HG03135 (cell line): ENCODE data around the gene ATP8A2.

Experiments
- ATAC-seq: cut with Tn5 transposase; IDR thresholded peaks from one replicate; pipeline ENCODE4 v1.9.1; 2021; ENCODE audit warnings: mild to moderate bottlenecking, moderate library complexity; ENCODE audit not compliant: unreplicated experiment

ATP8A2 gene

GRCh38 chr13:25682276-25682675, 310.5 kb downstream of the ATP8A2 start:
- ATAC-seq: no peak

DNA sequence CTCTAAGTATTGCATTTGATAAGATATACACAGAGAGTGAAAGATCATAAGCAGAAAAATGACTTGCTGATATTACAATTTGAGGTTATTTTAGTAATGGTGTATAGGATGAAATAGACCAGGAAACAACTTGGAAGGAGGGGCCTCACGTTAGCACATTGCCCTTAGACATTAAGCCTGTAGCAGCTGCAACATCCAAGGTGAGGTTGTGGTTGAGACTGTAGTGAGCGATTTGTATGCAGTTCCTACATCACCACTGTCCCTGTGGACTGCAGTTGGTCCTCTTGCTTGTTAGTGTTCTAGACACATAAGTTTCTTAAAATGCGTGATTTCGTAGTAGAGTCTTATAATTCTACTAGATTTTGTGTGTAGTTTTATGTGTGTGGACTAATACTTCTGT, 311.3 kb downstream of the ATP8A2 start:
- no peak for ATAC-seq

GRCh38 chr13:25683662-25684370, 312.0 kb downstream of the ATP8A2 start:
- no peak for ATAC-seq

- ATAC-seq: no peak
Measured at GRCh38 chr13:25684491-25684890, 312.7 kb downstream of the ATP8A2 start.

GRCh38 chr13:25686831-25687470, 315.2 kb downstream of the ATP8A2 start:
- ATAC-seq: no peak

DNA sequence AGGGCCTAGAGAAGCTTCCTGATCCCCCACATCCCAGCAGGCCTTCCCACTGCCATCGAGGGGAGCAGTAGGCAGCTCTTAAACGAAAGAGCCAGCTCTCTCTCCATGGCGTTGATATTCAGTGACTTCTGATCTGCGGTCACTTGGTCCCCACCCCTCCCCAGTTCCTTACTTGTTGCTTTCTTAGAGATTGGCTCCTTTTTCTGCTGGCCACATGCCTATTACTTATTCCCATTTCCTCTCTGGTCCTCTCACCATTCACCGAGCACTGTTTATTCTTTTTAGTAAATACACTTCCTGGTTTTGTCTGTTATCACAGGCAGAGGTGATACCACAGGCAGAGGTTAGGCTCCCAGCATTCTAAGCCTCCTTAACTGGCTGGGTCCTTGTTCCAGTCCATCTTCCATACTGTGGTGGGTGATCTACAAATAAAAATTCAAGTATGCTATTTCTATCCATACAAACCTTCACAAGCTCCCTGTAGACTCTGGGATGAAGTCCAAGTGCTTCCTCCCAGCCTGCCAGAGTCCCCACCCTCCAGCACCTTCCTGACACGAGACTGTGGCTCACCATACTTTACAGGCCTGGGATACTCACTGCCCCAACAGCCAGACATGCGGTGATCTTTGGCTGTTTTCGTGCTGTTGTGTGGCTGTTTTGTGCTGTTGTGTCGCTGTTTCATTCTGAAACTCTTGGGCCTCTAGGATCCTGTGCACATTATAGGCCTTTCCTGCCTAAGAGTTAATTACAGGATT, 315.9 kb downstream of the ATP8A2 start:
- no peak for ATAC-seq

GRCh38 chr13:25688536-25688935, 316.8 kb downstream of the ATP8A2 start:
- ATAC-seq: no peak

DNA sequence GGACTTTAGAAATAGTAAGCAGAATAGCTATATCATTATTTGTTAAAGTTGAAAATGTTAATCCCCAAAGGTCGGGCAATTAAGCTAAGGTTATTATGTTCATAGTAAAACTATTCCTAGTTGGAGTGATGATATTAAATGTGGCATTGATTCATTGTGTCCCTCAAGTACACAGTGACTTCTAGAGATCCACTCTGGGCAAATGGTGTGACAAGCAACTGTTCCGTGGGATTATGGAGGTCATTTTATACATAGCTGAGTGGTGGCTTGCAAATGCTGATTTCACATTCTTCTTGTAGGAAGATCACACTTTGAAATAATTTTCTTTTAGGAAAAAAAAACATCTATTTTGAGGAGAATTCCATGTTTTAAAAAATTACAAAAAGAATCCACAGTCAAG, 317.8 kb downstream of the ATP8A2 start:
- no peak for ATAC-seq

DNA sequence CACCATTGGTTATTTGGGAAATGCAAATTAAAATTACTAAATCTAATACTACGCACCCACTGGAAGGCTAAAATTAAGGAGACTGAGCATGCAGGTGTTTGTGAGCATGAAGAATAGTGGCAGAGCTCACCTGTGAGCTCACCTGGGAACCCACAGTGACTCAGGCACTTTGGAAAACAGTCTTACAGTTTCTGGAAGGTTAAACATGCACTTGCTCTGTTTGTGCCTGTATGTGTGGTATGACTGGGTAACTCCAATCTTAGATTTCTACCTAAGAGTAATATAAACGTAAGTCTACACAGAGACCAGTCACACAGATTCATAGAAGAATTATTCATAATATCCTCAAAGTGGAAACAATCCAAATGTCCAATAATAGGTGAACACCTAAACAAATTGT, 318.8 kb downstream of the ATP8A2 start:
- no peak for ATAC-seq

- ATAC-seq: no peak
Measured at GRCh38 chr13:25691654-25692053, 319.9 kb downstream of the ATP8A2 start.

GRCh38 chr13:25692099-25692498, 320.3 kb downstream of the ATP8A2 start:
- ATAC-seq: no peak

- ATAC-seq: no peak
Measured at GRCh38 chr13:25699056-25699455, 327.3 kb downstream of the ATP8A2 start.

DNA sequence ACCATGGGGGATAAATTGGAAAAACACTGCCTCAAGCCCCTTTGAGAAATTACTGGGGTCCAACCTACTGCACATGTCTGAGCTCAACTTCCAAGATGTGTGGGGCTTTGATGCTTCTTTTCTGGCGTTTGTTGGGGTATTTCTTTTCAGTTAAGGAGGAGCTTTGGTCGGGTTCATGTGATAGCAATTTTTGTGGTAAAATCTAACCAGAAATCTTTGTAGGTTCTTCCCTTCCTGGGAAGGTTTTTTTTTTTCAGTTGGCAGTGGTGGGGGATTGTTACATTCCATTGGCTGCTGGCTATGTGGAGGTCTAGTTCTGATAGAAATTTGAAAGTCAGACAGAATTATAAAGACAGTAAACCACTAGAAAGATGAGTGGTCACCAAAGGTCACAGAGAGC, 327.8 kb downstream of the ATP8A2 start:
- ATAC-seq: no peak

DNA sequence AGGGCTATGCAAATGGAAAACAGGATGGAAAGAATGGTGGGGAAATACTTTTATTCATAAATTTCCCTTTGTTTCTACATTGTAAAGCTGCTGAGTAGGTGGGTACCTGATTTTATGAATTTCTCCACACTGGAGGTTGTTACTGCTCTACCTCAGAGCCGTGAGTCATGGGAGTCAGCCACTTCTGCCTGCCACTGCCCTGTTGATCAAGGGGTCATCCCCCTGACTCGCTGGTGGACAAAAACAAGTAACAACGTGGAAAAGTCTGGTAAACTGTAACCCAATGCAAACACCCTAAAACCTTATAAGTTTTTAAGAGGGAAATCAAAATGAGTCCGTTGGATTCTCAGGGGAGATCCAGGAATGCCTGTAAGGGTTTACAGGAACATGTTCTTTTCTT, 329.5 kb downstream of the ATP8A2 start:
- no peak for ATAC-seq

DNA sequence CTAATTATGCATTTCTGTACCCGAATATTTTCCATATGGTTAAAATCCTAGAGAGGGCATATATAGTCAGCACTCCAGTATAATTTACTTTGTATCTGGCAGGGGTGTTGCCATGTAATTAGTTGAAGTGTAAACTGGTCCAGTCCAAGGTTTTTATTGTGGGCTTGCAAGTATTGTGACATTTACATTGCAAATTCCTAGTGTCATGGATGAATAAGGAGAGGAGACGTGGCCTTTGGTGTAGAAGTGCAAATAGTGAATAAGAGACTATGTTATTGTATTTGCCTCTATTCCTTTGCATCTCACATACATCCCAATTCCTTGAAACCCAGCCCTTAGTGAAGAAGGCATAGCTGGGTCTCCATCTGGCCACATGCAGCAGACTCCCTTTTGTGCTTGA, 330.6 kb downstream of the ATP8A2 start:
- no peak for ATAC-seq

GRCh38 chr13:25707726-25708125, 336.0 kb downstream of the ATP8A2 start:
- no peak for ATAC-seq

- ATAC-seq: no peak
Measured at GRCh38 chr13:25708268-25708667, 336.5 kb downstream of the ATP8A2 start.

DNA sequence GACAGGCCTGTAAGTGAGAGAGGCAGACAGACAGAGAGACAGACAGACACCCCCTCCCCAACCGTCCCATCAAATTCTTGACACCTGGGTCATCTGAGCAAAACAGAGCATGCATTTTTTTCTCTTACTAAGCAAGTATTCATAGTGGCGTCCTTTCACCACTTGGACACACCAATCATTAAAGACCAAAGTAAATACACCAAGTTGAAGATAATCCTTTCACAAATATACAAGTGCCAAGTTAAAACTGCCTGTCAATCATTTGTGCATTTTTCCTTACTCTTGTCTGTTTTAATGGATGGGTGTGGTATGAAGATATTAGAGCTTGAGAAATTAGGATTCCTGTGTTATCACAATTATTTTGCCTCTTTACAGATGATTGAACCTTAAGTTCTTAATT, 337.3 kb downstream of the ATP8A2 start:
- no peak for ATAC-seq

DNA sequence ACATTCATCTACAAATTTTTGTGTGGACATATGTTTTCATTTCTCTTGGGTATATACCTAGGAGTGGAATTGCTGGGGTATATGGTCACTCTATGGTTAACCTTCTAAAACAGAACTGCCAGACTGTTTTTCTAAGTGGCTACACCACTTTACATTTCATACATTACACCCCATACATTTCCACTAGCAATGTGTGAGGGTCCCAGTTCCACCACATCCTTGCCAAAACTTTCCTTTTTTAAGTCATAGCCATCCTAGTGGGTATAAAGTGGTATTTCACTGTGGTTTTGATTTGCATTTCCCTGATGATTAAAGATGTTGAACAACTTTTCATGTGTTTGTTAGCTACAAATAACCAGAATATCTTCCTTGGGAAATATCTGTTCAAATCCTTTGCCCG, 344.0 kb downstream of the ATP8A2 start:
- ATAC-seq: no peak

DNA sequence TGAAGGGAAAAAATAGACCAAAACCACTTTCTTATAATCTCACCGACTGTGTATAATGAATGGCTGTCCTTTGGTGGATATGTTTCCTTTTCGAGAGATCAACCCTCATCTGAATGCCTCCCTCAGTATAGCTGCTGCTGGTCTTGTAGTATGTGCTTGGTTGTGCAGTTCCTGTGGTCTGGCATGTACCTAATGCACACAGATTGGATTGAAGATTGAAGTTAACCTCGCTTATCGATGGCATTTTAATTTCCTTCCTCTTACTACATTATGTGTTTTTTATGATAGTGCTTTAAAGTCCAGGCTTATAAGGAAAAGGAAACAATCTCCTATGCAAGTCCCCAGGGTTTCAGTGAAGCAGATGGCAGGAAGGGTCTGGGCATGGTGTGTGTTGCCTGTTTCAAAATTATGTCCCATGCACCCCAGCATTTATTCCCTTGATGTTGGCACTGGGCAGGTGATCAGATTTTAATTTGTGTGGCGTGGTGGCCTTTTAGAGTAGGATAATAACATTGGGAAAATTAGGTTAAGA, 346.0 kb downstream of the ATP8A2 start:
- ATAC-seq: no peak

DNA sequence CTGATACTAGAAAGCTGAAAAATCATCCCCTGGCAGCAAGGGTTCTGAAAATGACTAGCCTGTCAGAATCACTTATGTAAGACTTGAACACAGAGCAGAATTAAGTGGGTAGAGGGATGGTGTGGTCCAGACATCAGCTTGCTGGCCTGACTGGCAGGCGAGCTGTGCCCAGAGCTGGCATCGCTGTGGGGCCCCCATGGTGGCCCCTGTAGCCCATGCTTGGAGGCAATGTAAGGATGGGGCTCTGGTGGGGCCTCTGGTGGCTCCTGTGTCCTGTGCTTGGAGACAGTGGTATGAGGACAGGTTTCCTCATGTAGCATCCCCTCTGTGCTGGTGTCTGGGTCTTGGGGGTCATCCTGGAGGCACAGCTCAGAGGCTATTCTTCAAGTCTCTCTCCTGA, 347.9 kb downstream of the ATP8A2 start:
- ATAC-seq: no peak

- no peak for ATAC-seq
Measured at GRCh38 chr13:25722893-25723292, 351.1 kb downstream of the ATP8A2 start.
